ENCODE results near the gene CIDEC.
A peak's percentile ranks its signal among the peaks of the same experiment; 100 is the strongest.
"Not testable (repeated sequence)": the region's sequence is repeated elsewhere in the genome, so short reads cannot be mapped to it uniquely, and the experiment has no call there.

The CIDEC gene

DNA sequence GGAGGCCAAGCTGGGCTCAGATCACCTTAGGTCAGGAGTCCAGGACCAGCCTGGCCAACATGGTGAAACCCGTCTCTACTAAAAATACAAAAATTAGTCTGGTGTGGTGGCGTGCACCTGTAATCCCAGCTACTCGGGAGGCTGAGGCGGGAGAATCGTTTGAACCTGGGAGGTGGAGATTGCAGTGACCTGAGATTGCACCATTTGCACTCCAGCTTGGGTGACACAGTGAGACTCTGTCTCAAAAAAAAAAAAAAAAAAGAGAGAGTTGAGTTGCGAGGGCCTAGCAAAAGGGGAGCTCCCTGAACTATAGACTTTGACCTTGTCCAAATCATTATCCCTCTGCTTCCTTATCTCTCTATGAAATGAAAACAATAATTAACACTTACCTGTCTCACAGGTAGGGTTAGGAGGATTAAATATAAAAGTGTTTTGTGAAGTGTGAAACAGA, 20.9 kb upstream of the CIDEC start:
- not testable (repeated sequence) for DNase-seq

DNA sequence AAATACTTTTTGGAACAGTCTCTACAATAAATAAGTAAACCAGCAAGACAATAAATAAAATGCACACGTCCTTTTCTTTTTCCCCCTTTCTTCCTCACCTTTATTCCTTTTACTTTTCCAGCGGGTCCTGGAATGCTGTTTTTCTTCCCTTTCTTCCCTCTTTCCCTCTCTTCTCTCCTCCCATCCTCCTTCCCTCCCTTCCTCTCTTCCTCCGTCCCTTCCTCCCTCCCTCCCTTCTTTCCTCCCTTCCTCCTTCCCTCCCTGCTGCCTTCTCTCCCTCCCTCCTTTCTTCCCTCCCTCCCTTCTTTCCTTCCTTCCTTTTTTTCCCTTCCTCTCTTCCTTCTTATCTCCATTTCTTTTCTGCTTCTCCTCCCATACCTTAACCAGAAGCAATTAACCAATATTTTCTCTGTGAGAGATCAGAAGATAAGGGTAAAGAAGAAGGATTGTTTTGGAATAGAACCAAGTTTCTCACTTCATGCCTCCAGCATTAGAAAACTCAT, 19.3 kb upstream of the CIDEC start:
- DNase-seq: no peak

DNA sequence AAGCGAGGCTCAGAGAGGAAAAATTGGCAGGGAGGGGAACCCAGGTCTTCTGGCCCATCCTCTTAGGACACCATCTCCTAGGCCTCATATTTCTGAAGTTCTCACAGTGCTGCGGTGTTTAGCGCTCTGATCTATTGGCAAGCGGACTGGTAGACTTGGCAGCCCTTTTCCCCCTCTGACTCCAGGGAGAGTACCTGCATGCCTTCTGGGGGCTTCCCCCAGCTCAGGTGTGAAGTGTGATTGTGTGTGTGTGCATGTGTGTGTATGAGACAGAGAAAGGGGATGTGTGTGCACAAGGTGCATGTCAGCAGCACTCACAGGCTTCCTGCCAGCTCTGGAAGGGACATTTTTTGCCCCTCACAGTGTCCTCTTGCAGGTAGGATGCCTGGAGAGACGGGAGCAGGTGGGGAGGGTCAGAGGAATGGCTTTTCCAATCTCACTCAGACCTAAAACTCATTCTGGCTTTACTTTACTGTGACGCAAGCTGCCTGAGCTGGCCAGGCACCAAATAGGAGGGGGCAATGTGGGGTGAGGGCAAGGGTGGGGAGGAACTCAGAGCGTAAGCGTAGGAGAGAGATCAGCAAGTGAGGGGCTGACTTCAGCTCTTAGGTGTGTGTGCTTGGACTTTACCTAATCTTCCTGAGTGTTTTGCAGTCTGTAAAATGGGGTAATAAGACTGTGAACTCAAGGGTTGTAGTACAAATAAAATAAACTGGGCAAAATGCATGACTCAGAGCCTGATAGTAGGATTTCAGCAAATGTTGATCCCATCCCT, 18.6 kb upstream of the CIDEC start:
- no peak for DNase-seq

DNA sequence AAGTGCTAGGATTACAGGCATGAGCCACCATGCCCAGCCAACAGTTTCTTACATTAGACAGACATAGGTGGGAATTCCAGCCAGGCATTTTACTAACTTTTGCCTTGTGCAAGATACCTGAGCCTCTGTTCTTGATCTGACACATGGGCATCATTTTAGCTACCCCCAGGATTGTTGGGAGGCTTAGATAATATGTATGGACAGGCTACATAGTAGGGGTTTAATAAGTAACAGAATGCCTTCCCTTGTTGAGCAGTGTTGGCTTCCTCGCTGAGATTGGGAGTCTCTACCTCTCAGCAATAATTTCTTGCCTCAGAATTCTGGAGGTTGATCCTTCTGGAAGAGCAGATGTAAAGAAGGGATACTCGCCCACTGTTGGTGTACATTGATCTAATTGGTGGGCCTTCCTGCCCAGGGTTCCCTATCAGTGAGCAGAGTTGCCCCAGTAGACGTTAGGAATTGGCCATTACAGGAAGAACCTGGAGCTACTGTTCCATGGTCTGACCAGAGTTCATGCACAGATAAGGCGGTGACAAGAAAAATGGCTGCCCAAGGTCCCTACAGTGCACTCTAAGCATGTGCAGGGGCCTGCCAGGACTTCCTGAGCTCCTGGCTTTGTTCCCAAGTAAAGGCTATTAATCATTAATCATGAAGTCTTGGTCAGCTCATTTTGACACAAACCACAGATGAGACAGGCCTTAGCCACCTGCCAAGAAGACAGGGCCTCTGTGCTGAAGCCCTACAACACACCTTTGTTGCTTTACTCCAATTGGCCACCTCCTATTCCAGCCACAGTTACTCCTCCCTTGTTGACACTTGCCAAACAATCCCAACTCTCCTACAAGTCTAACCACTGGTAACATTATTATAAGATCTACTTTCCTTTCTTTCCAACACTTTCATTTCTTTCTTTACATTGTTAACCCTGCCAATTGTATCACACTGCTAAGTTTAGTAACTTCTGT, 17.6 kb upstream of the CIDEC start:
- no peak for DNase-seq

DNA sequence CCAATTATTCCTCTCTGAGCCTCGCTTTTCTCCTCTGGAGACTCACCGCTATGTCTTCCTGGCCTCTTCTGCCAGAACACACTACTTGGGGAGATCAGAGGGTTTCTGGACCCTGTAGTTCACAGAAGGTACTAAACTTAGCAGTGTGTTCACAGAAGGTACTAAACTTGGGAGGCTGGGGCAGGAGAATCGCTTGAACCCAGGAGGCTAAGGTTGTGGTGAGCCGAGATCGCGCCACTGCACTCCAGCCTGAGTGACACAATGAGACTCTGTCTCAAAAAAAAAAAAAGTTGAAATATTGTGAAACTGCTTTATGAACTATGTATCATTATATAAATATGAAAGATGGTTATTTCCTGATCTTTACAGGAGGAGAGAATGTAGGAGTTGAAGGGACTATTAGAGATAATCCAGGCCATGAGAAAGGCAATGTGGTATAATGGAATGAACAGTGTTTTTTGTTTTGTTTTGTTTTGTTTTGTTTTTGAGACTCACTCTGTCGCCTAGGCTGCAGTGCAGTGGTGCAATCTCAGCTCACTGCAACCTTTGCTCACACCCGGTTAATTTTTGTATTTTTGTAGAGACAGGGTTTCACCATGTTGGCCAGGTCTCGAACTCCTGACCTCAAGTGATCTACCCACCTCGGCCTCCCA, 16.8 kb upstream of the CIDEC start:
- DNase-seq: not testable (repeated sequence)

DNA sequence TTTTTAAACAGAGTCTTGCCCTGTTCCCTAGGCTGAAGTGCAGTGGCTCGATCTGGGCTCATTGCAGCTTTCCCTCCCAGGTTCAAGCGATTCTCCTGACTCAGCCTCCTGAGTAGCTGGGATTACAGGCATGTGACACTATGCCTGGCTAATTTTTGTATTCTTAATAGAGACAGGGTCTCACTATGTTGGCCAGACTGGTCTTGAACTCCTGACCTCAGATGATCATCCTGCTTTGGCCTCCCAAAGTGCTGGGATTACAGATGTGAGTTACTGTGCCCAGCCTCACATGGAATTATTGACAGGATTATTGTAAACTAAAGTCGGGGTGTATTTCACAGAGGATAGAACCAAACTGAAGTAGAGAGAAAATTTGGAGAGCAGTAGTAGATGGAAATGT, 15.7 kb upstream of the CIDEC start:
- DNase-seq: not testable (repeated sequence)

DNA sequence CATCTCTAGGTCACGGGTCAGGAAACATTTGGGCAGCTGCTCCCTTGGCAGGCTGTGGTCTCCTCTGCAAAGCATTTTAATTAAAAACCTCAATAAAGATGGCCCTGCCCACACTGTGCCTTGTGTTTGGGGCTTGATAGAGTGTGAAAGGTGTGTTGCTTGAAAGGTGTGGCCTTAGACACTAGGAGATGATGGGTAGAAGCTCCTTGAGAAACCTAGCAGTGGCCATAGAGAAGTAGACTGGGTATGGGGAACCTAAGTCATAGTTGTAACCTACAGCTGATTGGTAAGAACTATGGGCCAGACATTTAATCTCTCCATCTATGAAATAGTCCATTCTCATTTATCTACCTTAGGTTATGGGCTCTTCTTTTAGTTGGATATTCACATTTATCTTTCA, 13.7 kb upstream of the CIDEC start:
- no peak for DNase-seq

DNA sequence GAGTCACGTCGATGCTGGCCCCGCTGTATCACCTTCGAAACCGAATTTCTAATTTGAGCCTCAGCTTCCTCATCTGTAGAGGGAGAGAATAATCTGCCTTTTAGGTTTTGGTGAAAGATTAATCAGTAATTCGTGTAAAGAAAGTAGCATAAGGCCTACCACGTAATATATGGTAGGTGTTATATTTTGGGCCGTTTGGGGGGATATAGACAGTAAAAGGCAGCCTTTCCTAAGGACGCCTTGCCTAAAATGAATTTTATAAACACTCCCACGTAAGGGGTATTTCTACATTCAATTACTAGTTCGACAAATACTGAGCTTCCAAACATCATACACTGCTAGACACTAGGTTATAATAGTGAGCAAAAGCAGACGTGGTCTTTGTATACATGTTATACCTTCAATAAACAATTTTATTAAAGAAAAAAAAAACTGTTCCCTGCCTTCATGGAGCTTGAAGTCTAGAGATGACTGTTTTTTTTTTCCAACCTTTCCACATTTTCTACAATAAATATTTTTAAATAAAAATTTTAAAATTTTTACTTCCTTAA, 11.1 kb upstream of the CIDEC start:
- no peak for DNase-seq

DNA sequence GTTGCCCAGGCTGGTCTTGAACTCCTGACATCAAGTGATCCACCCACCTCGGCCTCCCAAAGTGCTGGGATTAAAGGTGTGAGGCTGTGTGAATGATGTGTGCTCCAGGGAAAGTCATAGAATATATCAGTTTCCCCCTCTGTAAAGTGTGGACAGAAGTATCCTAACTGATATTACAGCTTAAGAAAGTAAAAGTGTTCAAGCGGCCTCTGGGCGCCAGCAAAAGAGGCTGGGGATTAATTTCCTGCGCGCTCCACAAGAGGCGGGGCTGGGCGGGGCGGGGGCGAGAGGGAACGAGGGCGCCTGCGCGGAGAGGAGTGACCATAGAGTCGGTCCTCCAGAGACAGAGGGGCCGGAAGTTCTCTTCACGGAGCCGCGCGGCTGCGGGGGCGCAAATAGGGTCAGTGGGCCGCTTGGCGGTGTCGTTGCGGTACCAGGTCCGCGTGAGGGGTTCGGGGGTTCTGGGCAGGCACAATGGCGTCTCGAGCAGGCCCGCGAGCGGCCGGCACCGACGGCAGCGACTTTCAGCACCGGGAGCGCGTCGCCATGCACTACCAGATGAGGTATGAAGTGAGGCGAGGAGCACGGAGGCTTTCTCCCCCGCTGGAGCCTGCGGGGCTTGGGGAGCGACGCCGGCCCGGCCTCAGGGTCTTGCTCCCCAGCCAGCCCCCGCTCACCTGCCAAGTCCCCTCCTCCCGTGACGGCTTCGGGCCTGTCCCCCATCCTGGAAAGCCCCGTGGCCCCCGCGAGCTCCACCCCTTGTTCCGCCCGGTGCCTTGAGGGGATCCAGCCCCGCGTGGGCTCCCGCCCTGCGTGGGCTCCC, 10.4 kb upstream of the CIDEC start, which contains the start of gene JAGN1:
Gene JAGN1, plus strand, starts transcription at position 362 of the 823 bp plus-strand sequence. Its CDS starts 113 bp downstream, at position 475.
- peak; percentile 94 for DNase-seq

DNA sequence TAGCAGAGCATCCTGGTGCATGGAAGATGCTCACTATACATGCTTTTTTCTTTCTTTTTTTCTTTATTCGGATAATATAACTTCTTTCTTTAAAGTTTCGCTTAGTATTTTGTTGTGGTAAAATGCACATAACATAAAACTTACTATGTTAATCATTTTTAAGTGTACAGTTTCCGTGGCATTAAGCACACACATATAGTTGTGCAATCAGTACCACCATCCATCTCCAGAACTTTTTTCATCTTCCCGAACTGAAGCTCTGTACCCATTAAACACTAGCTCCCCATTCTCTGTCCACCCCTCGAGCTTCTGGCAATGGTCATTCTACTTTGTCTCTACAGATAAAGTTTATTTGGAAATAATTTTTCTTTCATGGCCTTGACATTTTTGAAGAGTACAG, 9.4 kb upstream of the CIDEC start:
- no peak for DNase-seq

DNA sequence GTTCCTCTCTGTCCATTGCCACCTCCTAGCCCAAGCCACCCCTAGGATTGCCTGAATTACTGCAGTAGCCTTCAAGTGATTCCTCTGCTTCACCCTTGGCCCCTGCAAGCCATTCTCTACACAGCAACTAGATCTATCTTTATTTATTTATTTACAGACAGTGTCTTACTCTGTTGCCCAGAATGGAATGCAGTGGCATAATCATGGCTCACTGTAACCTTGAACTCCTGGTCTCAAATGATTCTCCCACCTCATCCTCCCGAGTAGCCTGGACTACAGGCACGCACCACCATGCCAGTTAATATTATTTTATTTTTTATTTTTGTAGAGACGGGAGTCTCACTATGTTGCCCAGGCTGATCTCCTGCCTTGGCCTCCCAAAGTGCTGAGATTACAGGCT, 8.5 kb upstream of the CIDEC start:
- no peak for DNase-seq

DNA sequence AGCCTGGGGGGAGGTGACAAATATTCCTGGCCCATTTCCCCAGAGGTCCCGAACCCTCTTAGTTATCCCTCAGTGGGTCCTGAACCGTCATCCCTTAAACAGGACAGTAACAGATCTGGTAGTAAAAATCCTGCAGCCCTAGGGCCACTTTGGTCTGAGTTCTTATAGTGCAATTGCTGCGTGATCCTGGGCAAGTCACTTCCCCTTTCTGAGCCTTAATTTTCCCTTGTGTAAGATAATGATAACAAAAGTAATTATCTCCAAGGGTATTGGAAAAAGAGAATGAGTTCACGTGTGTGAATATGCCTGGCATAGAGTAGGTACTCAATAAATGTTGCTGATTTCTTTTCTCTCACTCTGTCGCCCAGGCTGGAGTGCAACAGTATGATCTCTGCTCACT, 7.4 kb upstream of the CIDEC start:
- no peak for DNase-seq

DNA sequence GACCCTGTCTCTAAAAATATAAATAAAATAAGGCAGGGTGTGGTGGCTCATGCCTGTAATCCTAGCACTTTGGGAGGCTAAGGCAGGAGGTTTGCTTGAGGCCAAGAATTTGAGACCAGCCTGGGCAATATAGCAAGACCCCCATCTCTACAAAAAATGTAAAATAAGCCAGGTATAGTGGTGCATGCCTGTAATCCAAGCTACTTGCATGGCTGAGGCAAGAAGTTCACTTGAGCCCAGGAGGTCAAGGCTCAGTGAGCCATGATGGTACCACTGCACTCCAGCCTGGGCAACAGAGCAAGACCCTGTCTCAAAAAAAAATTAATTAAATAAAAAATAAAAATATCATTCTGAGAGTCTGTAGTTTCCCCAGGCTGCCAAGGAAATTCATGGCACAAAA, 6.3 kb upstream of the CIDEC start:
- no peak for DNase-seq

DNA sequence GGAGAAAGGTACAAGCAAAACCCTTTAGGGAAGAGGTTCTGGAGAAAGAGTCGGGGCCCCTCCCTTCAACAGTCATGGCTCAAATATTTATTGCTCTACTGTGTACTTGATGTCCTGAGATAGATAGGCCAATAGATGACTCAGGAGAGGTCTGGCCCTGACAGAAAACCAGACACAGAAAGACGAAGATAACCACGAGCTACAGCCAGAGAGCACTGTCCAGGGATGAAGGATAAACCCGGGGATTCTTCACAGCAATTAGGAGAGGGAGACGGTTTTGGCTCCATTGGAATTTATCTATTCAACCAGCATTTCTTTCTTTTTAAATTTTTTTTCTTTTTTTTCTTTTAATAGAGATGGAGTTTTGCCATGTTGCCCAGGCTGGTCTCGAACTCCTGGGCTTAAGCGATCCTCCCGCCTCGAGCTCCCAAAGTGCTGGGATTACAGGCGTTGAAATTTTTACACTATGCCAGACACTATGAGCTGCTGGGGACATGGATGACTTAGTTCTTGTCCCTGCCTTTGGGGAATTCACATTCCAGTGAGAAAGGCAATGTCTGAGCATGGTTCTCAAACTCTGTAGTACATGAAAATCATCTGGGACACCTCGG, 4.6 kb upstream of the CIDEC start:
- no peak for DNase-seq

DNA sequence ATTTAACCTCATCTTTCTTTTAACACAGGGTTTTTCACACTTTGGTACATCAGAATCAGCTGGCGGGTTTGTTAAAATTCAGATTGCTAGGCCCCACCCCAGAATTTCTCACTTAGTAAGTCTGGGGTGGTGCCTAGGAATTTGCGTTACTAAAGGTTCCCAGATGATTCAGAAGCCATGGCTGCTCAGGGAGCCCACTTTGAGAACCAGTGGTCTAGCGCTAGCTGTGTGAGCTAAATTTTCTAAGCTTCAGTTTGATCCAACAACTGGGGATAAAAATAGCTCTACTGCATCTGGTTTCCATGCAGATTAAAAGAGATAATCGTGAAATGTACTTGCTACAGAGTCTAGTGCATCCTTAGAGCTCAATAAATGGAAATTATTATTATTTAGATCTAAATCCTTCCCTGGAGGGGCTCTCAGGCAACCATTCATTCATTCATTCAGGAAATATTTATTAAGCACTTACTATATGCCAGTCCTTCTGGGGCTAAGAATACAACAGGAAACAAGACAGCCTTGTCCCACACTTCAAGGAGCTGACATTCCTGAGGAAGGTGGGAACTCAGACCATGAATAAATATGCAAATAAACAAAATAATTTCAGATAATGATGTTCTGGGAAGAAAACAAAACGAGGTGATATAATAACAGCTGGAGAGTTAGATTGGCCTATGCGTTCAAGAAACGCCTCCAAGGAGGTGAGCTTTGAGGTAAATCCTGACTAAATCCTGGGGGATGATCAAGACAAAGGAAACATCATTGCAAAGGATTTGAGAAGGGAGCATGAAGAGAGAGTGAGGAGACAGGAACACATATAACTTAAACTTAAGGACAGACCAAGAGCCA, 3.9 kb upstream of the CIDEC start:
- no peak for DNase-seq

DNA sequence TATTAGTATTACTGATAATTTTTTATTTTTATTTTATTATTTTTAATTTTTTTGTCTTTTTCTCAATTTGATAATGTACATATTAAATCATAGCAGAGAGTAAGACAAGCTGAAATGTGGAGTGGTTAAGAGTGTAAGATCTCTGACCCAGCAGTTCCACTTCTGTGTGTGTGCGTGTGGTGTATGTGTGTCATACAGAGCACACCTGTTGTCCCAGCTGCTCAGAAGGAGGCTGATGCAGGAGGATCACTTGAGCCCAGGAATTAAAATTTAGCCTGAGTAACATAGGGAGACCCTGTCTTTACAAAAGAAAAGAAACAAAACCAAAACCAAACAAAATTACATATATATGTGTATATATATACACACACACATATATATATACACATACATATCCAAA, 1.4 kb upstream of the CIDEC start:
- DNase-seq: no peak

DNA sequence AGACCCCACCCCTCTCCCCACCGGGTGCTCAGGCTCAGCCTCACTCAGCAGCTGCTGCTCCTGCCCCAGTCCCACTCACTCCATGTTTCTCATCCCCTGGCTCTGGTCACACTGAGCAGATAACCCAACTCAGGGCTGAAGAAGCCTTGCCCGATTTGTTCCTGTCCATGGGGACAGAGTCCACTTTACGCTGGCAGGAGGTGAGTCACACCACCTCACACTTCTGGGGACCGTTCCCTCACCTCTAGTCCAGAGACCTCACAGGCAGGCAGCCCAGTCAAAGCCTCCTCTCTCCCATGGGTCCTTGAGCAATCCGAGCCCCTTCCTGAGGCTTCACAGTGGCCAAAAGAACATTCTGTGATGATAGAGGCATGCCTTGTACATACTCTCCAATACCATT, 1.4 kb downstream of the CIDEC start:
- DNase-seq: no peak

DNA sequence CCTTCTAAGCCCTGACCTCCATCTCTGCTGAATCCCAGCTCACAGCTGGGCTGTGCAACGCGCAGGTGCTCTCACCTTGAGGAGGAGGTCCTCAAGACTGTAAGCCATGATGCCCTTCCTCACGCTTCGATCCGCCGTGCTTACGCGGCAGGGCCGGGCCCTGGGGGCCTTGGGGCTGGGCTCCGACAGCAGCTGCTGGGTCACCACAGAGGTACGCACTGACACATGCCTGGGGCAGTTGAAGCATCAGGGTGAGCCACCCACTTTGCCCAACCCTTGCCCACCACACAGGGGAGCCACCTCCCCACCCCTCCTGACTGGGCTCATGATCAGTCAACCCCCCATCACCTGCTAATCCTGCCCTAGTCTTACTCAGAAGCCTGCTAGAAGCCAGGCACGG, 3.1 kb downstream of the CIDEC start:
- DNase-seq: no peak

DNA sequence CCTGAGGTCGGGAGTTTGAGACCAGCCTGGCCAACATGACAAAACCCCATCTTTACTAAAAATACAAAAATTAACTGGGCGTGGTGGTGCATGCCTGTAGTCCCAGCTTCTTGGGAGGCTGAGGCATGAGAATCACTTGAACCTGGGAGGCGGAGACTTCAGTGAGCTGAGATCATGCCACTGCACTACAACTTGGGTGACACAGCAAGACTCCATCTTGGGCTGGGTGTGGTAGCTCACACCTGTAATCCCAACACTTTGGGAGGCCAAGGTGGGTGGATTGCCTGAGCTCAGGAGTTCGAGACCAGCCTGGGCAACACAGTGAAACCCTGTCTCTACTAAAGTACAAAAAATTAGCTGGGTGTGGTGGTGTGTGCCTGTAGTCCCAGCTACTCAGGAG, 3.8 kb downstream of the CIDEC start:
- not testable (repeated sequence) for DNase-seq

DNA sequence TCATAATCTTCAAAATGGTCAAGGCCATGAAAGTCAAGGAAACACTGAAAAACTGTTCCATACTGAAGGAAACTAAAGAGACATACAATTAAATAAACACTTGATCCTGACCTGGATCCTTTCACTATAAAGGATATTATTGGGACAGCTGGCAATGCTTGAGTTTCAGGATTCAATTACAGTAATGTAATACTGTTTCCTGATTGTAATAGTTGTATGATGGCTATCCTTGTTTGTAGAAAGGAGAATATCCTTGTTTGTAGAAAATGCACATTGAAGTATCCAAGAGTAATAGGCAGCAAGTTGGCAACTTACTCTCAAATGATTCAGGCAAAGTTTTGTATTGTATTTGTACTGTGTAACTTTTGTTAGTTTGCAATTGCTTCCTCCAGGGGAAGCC, 4.6 kb downstream of the CIDEC start:
- no peak for DNase-seq

Data from CD4-positive, alpha-beta T cell treated with Interleukin-10 for 1 hour (primary cell).